Esophagus squamous epithelium (tissue), 4 donors: ENCODE data around the gene SPTLC1.
"Not testable (repeated sequence)": the region's sequence is repeated elsewhere in the genome, so short reads cannot be mapped to it uniquely, and the experiment has no call there.

ENCODE experiments used
- CTCF ChIP-seq, 6 experiments: fragments of 450-650 bp in 4 of 6; fragments of 200-600 bp in 2 of 6; sonication (generic) in 2 of 6; IDR thresholded peaks; one replicate each; pipeline ENCODE4 v1.5.1; 2016 to 2019; ENCODE audit warnings: antibody characterized with exemption in 6 of 6, mild to moderate bottlenecking in 4 of 6, moderate library complexity in 4 of 6
- POLR2A ChIP-seq, 4 donors: fragments of 450-650 bp; IDR thresholded peaks; one replicate each; pipeline ENCODE4 v1.6.1; 2017; ENCODE audit warnings: antibody characterized with exemption in 4 of 4, mild to moderate bottlenecking in 4 of 4, moderate library complexity in 3 of 4

GRCh38 chr9:92105446-92106225 is 9.6 kb downstream of the SPTLC1 start:
- TF ChIP-seq POLR2A, CTCF (IDR thresholded peaks at IDR 0.05): not testable (repeated sequence)
